SJSA1 (cell line): ENCODE results near the gene HEATR1. TPM values are rescaled to one million over a fixed set of nuclear protein-coding genes. Genes with fewer than 3 reads are reported as not detected.
"Not testable (repeated sequence)": the region's sequence is repeated elsewhere in the genome, so short reads cannot be mapped to it uniquely, and the experiment has no call there.

ENCODE experiments used
- DNase-seq, 2 experiments: peaks; one replicate each; pipeline ENCODE4 v3.0.0-alpha.2; 2015 to 2020; ENCODE audit warnings: low spot score in 2 of 2, low read depth in 1 of 2
- H3K27ac ChIP-seq: fragments of 250-450 bp; sonication (Bioruptor Pico); 2 replicates; pipeline ENCODE4 v1.5.1; 2020; ENCODE audit warnings: mild to moderate bottlenecking, moderate library complexity
- H3K27me3 ChIP-seq: fragments of 250-450 bp; sonication (Bioruptor Pico); replicated peaks from 2 replicates; pipeline ENCODE4 v1.5.1; 2020; ENCODE audit warnings: mild to moderate bottlenecking, moderate library complexity
- H3K36me3 ChIP-seq: fragments of 250-450 bp; sonication (Bioruptor Pico); 2 replicates; pipeline ENCODE4 v1.5.1; 2020; ENCODE audit warnings: mild to moderate bottlenecking
- H3K4me1 ChIP-seq: fragments of 250-450 bp; sonication (Bioruptor Pico); replicated peaks from 2 replicates; pipeline ENCODE4 v1.6.1; 2021; ENCODE audit warnings: mild to moderate bottlenecking
- H3K4me3 ChIP-seq: fragments of 250-450 bp; sonication (Bioruptor Pico); 2 replicates; pipeline ENCODE4 v1.5.1; 2020; ENCODE audit warnings: mild to moderate bottlenecking
- H3K9me3 ChIP-seq: fragments of 250-450 bp; sonication (Bioruptor Pico); replicated peaks from 2 replicates; pipeline ENCODE4 v1.5.1; 2020; ENCODE audit warnings: mild to moderate bottlenecking
- total RNA-seq: library from RNA; depleted of rRNA; stranded (reverse); fragments of >200 nt; shearing (Covaris generic); gene quantifications from 2 replicates; pipeline ENCODE4 v1.2.3, GENCODE V29; 2014

HEATR1 gene
- total RNA-seq, 1 experiment from 2014 or later, result 25.3 TPM

DNA sequence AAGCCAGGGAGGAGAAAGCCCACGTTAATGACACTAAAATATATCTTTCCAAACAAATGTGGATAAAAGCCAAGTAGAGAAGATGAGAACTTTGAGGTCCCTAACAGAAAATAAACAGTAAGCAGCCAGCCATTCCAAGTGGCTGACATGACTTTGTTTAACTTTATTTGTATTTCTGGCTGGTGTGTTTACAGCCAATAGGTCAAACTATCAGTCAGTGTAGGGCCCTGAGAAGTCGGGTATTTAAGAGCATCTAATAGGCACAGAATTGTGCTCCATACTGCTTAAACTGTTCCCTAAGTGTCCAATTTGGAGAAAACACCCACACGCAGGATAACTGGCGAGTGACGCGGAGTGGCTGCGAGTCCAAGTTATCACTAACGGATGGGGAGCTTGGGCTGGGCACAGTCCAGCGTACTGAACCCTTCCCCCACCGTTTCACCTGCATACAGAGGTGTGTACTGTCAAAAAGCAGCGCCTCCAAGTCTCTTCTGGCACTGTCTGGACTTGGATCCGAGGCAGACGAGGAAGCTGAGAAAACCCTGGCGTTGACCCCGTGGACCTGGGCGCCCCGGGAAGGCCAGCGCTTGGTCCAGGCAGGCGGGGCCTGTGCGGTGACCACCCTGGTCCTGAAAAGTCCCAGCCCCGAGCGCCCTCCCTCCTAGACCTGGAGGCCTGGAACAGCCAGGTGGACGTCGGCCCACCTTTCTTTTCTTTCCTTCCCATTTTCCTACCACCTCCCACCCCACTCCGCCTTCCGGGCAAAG, 81.2 kb downstream of the HEATR1 start:
- H3K4me1 ChIP-seq, result peaks cover 19% of the 10 kb centered on the region
- H3K9me3 ChIP-seq, result no peaks in the 10 kb centered on the region
- peaks cover 15% of the 10 kb centered on the region for H3K36me3 ChIP-seq
- peak in 1 of 2 experiments; percentile 52 for DNase-seq
- no peaks in the 10 kb centered on the region for H3K27me3 ChIP-seq
- peak overlapping the region; percentile 71 for H3K4me3 ChIP-seq
- H3K27ac ChIP-seq, result peak overlapping the region; percentile 56

DNA sequence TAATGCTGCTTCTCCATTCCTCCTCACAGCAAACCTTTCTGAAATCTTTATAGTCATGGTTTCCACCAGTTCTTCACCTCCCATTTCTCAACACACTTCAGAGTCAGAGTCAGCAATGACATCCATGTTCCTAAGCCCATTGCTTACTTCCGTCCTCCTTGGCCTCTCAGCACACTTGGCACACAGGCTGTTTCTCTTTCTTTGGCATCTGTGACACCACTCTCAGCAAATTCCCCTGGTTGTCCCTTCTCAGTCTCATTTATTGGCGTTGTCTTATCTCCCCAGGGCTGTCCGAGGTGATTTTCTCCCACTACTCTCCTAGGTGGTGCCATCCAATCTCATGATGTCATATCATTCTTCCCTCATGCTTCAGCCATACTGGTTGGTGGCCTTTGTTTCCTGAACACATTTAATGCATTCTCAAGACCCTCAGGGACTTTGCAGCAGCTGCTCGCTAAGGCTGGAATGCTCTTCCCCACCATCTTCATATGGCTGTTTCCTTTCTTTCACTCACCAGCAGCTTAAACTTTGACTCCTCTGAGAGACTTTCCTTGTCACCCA, 83.8 kb downstream of the HEATR1 start:
- H3K9me3 ChIP-seq, result no peaks in the 10 kb centered on the region
- no peaks in the 10 kb centered on the region; the same call in 1 of the 2 replicates for H3K36me3 ChIP-seq
- no peak for DNase-seq
- no peaks in the 10 kb centered on the region for H3K27me3 ChIP-seq
- H3K4me3 ChIP-seq, result no peak overlapping the region
- H3K27ac ChIP-seq, result no peak overlapping the region
- peaks cover 30% of the 10 kb centered on the region for H3K4me1 ChIP-seq

DNA sequence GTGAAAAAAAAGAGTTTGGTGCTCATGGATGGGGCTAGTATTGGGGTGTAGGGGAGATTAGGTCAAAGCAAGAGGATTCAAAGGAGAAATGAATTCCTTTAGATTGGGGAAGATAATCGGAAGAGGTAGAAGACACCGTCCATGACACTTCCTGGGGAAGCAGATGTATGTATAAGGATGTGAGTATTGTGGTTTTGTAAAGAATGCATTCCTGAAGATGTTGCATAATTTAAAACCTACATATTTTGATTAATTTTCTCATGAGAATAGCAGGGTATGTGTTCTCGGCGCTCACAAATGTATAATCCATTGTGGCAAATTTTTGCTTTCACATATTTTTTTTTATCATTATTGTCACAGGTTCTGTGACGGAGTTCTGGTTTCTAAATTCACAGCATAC, 86.0 kb downstream of the HEATR1 start:
- Histone ChIP-seq H3K9me3 (no peaks in the 10 kb centered on the region), H3K4me3 (no peak overlapping the region), H3K27me3 (no peaks in the 10 kb centered on the region), H3K4me1 (peaks cover 32% of the 10 kb centered on the region), H3K36me3 (no peaks in the 10 kb centered on the region), H3K27ac (no peak overlapping the region)
- DNase-seq, result no peak

DNA sequence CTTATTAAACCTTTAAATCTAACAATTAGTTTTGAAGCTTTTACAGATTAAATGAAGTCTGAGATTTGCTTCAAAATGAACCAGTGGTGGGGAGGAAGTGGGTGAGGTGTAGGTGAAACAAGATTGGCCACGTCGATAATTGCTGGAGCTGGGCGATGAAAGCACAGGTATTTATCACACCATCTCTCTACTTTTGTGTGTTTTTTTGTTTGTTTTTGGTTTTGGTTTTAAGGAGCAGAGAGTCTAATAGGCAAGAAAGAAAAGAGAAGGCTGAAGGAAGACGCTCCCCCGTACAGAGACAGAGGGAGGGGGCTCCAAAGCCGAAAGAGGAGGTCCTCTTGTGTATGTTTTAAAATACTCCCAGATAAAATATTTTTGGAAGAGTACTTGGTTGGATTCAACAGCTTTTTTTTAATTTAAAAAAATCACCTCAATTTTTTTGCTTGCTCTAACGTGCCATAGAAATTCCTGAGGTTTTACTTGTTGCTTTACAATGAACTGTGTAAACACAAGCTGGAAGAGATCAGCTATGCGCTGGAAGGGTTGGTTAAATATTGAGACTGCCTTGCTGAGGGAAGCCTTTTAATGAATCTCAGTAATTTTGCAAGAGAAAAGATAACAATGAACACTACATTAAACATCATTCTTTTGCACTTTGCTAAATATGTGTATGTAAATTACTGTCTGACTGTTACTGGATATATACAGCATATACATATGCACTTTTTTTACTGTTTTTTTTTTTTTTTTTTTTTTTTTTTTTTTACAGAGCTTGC, 87.2 kb downstream of the HEATR1 start:
- Histone ChIP-seq H3K36me3 (no peaks in the 10 kb centered on the region), H3K4me3 (peak overlapping the region; percentile 4), H3K4me1 (peaks cover 22% of the 10 kb centered on the region), H3K27ac (peak overlapping the region; percentile 46), H3K27me3 (no peaks in the 10 kb centered on the region), H3K9me3 (no peaks in the 10 kb centered on the region)
- DNase-seq, result peak in 1 of 2 experiments; percentile 81

DNA sequence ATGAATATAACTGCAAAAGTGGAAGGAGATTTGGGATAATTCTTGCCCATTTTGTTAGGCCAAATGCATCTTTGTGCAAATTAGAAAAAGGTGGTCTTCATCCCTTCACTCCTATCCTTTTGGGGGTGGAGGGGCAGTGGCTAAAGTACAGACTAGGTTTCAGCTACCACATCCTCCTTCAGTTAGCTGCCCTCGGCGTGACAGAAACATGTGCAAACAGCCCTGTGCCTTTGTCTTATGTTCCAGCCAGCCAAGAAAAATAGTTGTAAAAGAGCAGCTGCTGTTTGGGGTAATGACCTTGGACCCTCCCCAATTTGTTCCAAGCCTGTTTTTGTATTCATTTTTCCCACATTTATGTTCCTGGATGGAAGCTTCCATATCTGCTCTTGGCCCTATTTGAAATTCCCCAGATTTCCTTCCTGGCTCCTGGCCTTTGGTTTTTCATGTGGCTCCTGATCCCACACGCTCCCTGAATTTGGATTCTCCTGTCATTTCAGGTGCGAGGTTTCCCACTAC, 88.8 kb downstream of the HEATR1 start:
- H3K36me3 ChIP-seq, result no peaks in the 10 kb centered on the region
- H3K27me3 ChIP-seq, result no peaks in the 10 kb centered on the region
- H3K4me1 ChIP-seq, result peaks cover 22% of the 10 kb centered on the region
- H3K4me3 ChIP-seq, result no peak overlapping the region
- H3K9me3 ChIP-seq, result no peaks in the 10 kb centered on the region
- DNase-seq, result no peak
- no peak overlapping the region for H3K27ac ChIP-seq

DNA sequence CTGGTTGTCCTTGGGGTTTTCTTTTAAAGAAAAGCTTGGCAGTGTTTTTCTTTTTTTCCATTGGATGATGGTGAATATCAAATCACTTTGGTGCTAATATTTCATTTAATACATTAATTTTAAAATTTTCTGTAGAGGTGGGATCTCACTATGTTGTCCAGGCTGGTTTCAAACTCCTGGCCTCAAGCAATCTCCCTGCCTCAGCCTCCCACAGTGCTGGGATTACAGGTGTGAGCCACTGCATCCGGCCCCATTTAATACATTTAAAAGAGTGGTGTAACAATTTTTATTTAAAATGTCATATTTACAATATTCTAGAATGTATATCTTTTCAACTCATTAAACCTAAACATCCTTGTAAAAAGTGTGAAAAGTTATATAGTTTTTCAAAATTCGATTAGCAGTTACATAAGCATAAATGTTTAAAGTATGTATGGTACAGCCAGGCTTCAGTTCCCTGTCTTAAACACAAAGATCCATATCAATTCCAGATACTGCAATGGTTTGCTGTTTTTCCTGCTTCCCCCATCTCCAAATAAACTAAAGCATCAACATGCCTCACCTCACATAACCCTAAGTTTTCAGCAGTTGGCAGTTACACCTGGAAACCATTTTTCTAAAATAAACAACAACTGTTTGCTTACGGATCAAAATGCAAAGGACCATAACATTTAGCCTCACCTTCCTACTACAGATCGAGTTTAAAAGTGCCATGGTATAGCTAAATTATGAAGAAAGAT, 89.4 kb downstream of the HEATR1 start:
- no peaks in the 10 kb centered on the region for H3K36me3 ChIP-seq
- H3K27ac ChIP-seq, result no peak overlapping the region
- DNase-seq, result no peak
- H3K4me3 ChIP-seq, result no peak overlapping the region
- no peaks in the 10 kb centered on the region for H3K27me3 ChIP-seq
- H3K4me1 ChIP-seq, result peaks cover 22% of the 10 kb centered on the region
- H3K9me3 ChIP-seq, result no peaks in the 10 kb centered on the region

DNA sequence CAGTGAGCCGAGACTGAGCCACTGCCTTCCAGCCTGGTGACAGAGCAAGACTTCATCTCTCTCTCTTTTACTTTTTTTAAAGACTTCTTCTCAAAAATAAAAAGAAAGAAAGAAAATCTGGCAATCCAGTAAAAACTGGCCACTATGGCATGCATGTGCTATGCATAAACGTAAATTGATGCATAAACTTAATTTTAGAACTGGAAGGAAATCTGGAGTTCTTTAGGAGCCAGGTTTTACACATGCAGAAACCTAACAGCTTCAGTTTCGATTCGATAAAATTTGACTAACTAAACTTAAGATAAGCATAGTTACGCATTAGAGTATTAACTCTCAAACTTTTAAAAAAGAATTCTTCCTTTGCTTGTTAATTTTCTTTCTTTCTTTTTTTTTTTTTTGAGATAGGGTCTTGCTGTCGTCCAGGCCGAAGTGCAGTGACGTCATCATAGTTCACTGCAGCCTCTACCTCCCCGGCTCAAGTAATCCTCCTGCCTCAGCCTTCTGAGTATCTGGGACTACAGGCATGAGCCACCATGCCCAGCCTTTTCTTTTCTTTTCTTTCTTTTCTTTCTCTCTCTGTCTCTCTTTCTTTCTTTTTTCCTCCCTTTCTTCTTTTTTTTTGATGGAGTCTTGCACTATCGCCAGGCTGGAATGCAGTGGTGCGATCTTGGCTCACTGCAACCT, 92.4 kb downstream of the HEATR1 start:
- no peaks in the 10 kb centered on the region for H3K27me3 ChIP-seq
- H3K9me3 ChIP-seq, result no peaks in the 10 kb centered on the region
- no peaks in the 10 kb centered on the region for H3K36me3 ChIP-seq
- peaks cover 19% of the 10 kb centered on the region for H3K4me1 ChIP-seq
- H3K4me3 ChIP-seq, result no peak overlapping the region
- no peak for DNase-seq
- no peak overlapping the region for H3K27ac ChIP-seq

DNA sequence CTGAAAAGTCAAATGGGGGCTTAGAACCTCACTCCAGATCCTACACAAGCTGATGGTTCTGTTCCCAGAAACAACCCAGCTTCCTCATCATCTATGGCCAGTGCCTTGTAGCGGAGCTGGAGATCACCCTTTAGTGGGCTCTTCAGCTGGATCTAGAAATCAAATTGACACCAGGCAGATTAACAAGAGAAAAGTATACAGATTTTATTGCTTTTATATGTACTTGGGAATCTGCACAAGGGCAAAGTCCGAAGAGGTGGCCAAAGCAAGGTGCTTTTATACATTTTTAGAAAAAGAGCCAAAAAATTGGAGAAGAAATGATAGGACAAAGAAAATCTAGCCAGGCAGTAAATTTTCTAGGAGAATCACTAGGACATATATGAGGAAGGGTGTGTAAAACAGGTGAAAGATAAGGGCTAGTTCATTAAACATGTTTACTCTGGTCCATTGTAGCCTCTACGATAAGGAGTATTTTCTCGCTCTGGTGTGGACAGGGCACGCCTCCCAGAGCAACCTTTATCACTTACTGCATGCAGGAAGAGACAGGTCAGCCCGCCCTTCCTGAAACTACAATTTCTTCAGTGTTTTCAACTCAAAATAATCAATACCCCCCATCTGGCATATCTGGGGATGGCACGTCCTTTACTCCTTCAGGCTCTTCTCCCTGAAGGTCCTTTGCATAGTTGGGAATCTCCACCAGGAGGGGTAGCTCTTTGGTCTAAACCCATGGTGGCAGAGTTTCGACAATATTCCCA, 94.5 kb downstream of the HEATR1 start:
- Histone ChIP-seq H3K4me1 (peaks cover 14% of the 10 kb centered on the region), H3K36me3 (no peaks in the 10 kb centered on the region), H3K9me3 (no peaks in the 10 kb centered on the region), H3K27me3 (no peaks in the 10 kb centered on the region), H3K4me3 (no peak overlapping the region), H3K27ac (no peak overlapping the region)
- no peak for DNase-seq

DNA sequence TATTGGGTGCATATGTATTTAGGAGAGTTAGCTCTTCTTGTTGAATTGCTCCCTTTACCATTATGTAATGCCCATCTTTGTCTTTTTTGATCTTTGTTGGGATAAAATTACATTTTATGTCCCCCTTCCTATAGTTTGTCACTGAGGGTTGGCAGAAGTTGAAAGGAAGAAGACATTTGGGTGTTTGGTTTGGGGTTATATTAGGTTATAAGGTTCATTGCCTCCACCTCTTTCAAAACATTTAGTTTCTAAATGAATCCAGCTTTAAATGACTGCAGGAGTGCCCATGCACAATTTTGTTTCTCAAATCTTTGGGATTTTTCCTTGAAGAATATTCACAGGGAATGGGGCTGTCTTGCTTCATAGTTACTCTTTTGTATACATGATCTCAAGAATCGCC, 95.1 kb downstream of the HEATR1 start:
- H3K27ac ChIP-seq, result no peak overlapping the region
- H3K27me3 ChIP-seq, result no peaks in the 10 kb centered on the region
- no peak for DNase-seq
- H3K36me3 ChIP-seq, result no peaks in the 10 kb centered on the region
- peaks cover 14% of the 10 kb centered on the region for H3K4me1 ChIP-seq
- no peaks in the 10 kb centered on the region for H3K9me3 ChIP-seq
- no peak overlapping the region for H3K4me3 ChIP-seq

DNA sequence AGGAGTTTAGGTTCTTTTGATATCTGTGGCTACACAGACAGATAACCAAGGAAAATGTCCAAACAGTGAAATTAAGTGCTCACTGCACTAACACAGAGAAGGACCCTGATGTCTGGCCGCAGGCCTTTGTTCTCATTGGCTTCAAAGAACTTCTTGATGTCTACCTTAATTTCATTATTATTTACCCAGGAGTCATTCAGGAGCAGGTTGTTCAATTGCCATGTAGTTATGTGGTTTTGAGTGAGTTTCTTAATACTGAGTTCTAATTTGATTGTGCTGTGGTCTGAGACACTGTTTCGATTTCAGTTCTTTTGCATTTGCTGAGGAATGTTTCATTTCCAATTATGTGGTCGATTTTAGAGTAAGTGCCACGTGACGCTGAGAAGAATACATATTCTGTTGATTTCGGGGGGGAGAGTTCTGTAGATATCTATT, 95.7 kb downstream of the HEATR1 start:
- Histone ChIP-seq H3K36me3 (no peaks in the 10 kb centered on the region), H3K27ac (no peak overlapping the region), H3K9me3 (no peaks in the 10 kb centered on the region), H3K27me3 (no peaks in the 10 kb centered on the region), H3K4me1 (peaks cover 16% of the 10 kb centered on the region), H3K4me3 (no peak overlapping the region)
- DNase-seq, result no peak

DNA sequence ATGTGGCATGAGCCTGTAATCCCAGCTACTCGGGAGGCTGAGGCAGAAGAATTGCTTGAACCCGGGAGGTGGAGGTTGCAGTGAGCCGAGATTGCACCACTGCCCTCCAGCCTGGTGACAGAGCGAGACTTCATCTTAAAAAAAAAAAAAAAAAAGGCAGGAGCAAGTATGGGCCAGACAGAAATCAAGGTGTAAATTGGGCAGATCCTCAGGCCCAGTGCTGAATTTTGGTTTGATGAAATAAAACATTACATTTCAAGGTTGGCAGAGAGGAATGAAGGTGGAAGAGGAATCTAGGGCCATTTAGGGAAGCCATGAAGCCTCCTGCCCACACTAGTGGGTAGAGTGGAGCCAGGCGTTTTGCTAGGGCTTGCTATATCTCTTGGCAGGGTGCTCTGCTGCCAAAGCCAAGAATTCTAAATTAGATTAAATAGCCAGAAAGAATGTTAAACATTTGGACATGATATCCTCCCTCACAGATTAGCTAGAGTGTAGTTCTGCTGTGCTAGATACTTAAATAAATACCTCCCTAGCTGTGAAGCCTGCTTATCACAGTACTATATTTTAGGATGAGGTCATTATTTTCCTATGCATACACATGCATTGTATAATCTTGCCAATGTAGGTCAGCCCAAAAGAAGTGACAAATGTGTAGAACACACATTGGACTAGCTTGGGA, 97.2 kb downstream of the HEATR1 start:
- DNase-seq, result peak in 1 of 2 experiments; percentile 65
- Histone ChIP-seq H3K4me1 (peaks cover 27% of the 10 kb centered on the region), H3K9me3 (no peaks in the 10 kb centered on the region), H3K27me3 (no peaks in the 10 kb centered on the region), H3K36me3 (no peaks in the 10 kb centered on the region), H3K27ac (no peak overlapping the region), H3K4me3 (no peak overlapping the region)

DNA sequence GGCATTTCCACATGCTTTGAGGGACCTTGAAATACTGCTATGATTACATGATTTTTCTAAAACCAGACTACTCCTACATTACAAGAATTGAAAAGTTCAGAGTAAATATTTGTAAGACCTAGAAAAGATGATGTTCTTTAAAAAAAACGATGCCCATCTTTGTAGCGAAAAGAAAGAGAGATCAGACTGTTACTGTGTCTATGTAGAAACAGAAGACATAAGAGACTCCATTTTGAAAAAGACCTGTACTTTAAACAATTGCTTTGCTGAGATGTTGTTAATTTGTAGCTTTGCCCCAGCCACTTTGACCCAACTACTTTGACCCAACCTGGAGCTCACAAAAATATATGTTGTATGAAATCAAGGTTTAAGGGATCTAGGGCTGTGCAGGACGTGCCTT, 100.0 kb downstream of the HEATR1 start:
- not testable (repeated sequence) for H3K36me3 ChIP-seq, H3K9me3 ChIP-seq, H3K27me3 ChIP-seq, H3K4me3 ChIP-seq, DNase-seq, H3K27ac ChIP-seq
- H3K4me1 ChIP-seq, result peaks cover 31% of the 10 kb centered on the region
